Keratinocyte (primary cell): ENCODE data around the gene PUS7L. TPM values are rescaled to one million over a fixed set of nuclear protein-coding genes. Genes with fewer than 3 reads are reported as not detected.

Source experiments
- DNase-seq: peaks from one replicate; pipeline ENCODE4 v3.0.0-alpha.2; 2011; ENCODE audit warnings: low read depth, missing footprints, low spot score
- FAIRE-seq: peaks from 2 replicates; lab custom pipeline; 2011; peaks lifted over from hg19 to GRCh38; lab: Jason Lieb, UNC
- H2AFZ ChIP-seq: 2 replicates; pipeline ENCODE4 v1.6.0; 2012; ENCODE audit warnings: low read length, control low read depth, inconsistent platforms; ENCODE audit not compliant: control insufficient read depth
- H3K27ac ChIP-seq: 2 replicates; pipeline ENCODE4 v1.5.1; 2011; ENCODE audit warnings: low read length; ENCODE audit not compliant: control insufficient read depth, insufficient read depth
- H3K27me3 ChIP-seq: 3 replicates; pipeline ENCODE4 v1.6.0; 2011; ENCODE audit warnings: low read length; ENCODE audit not compliant: control insufficient read depth, insufficient read depth; ENCODE audit errors: extremely low read depth
- H3K36me3 ChIP-seq, 2 experiments: 2 replicates in 1 of 2; 3 replicates in 1 of 2; pipeline ENCODE4 v1.5.1; 2011; ENCODE audit warnings: low read length in 2 of 2, mild to moderate bottlenecking in 1 of 2; ENCODE audit not compliant: control insufficient read depth in 2 of 2, insufficient read depth in 2 of 2; ENCODE audit errors: extremely low read depth in 1 of 2
- H3K4me1 ChIP-seq: 3 replicates; pipeline ENCODE4 v1.5.1; 2011; ENCODE audit warnings: low read length; ENCODE audit not compliant: control insufficient read depth, insufficient read depth; ENCODE audit errors: extremely low read depth
- H3K4me2 ChIP-seq: 3 replicates; pipeline ENCODE4 v1.6.0; 2011; ENCODE audit warnings: low read depth, low read length; ENCODE audit not compliant: control insufficient read depth, insufficient read depth; ENCODE audit errors: extremely low read depth
- H3K4me3 ChIP-seq, 3 experiments: fragments of 200-600 bp in 1 of 3; sonication (generic) in 1 of 3; 2 replicates in 2 of 3; 3 replicates in 1 of 3; pipeline ENCODE4 v1.5.1; 2011 to 2016; ENCODE audit warnings: low read length in 3 of 3, mild to moderate bottlenecking in 3 of 3, control low read depth in 2 of 3, inconsistent platforms in 1 of 3, low read depth in 1 of 3, mixed read lengths in 1 of 3, mixed run types in 1 of 3, moderate library complexity in 1 of 3; ENCODE audit not compliant: control insufficient read depth in 2 of 3, insufficient read depth in 2 of 3; ENCODE audit errors: extremely low read depth in 1 of 3
- H3K79me2 ChIP-seq: 2 replicates; pipeline ENCODE4 v1.6.0; 2012; ENCODE audit warnings: low read length; ENCODE audit not compliant: control insufficient read depth, insufficient read depth
- H3K9ac ChIP-seq: 3 replicates; pipeline ENCODE4 v1.6.0; 2011; ENCODE audit warnings: low read length; ENCODE audit not compliant: control insufficient read depth, insufficient read depth; ENCODE audit errors: extremely low read depth
- H3K9me1 ChIP-seq: 3 replicates; pipeline ENCODE4 v1.6.0; 2011; ENCODE audit warnings: low read length; ENCODE audit not compliant: control insufficient read depth, insufficient read depth; ENCODE audit errors: extremely low read depth
- H3K9me3 ChIP-seq: 2 replicates; pipeline ENCODE4 v1.5.1; 2012; ENCODE audit warnings: low read depth, low read length; ENCODE audit not compliant: control insufficient read depth
- H4K20me1 ChIP-seq: 3 replicates; pipeline ENCODE4 v1.6.0; 2011; ENCODE audit warnings: low read length; ENCODE audit not compliant: control insufficient read depth, insufficient read depth; ENCODE audit errors: extremely low read depth
- CTCF ChIP-seq, 3 experiments: IDR thresholded peaks in 1 of 3; conservative IDR thresholded peaks in 1 of 3; optimal IDR thresholded peaks in 1 of 3; 2 replicates in 2 of 3; 3 replicates in 1 of 3; pipeline versions ENCODE3 to v1.5.1; 2011; ENCODE audit warnings: low read length in 3 of 3, mild to moderate bottlenecking in 3 of 3, moderate library complexity in 2 of 3, control low read depth in 1 of 3, inconsistent platforms in 1 of 3; ENCODE audit not compliant: insufficient read depth in 2 of 3; ENCODE audit errors: extremely low read depth in 1 of 3
- EZH2 ChIP-seq: IDR thresholded peaks from one replicate; pipeline ENCODE4 v1.6.1; 2012; ENCODE audit warnings: inconsistent platforms, mild to moderate bottlenecking, low read length, moderate library complexity
- dilution Hi-C: fragments of 300-500 bp; cut with MboI; formaldehyde crosslinking; loops from one replicate; pipeline ENCODE4 v1.7.0; 2020; ENCODE audit warnings: low sequenced_read_pairs; ENCODE audit not compliant: extremely low pct_ligation_motif_present
- polyA minus RNA-seq, 3 experiments: library from RNA; depleted of rRNA, polyadenylated mRNA; stranded (reverse); fragments of >200 nt; gene quantifications; 1 replicate in 1 of 3; 2 replicates in 1 of 3; 3 replicates in 1 of 3; pipeline ENCODE4 v1.2.3, GENCODE V29; 2011
- polyA plus RNA-seq, 5 experiments: library from polyadenylated mRNA; depleted of rRNA in 3 of 5; stranded (reverse) in 3 of 5; stranded (forward) in 1 of 5; unstranded in 1 of 5; fragments of >200 nt; gene quantifications; 1 replicate in 1 of 5; 2 replicates in 3 of 5; 3 replicates in 1 of 5; pipeline versions ENCODE4 v1.2.1 to v1.2.3, GENCODE V29; 2011 to 2012; ENCODE audit warnings: missing spikeins in 2 of 5, low read depth in 1 of 5, low replicate concordance in 1 of 5

PUS7L gene
- polyA plus RNA-seq, result 7.4 to 10.8 TPM (median 7.9 TPM) in 3 replicates
- polyA plus RNA-seq (2011; ENCODE audit: low read depth), result 5.2 TPM
- polyA plus RNA-seq (2011; cell fraction: cytosol; rRNA removed), result 3.2 and 7.5 TPM in 2 replicates
- 6.6 and 9.1 TPM in 2 replicates for polyA plus RNA-seq (2011; cell fraction: nucleus; rRNA removed)
- polyA plus RNA-seq (2012; ENCODE audit: low replicate concordance), result 3.1 and 6.9 TPM in 2 replicates
- polyA minus RNA-seq, result 2.3 to 27.3 TPM (median 12.8 TPM) in 3 replicates
- polyA minus RNA-seq (2011; cell fraction: cytosol; rRNA and poly(A)+ RNA removed), result 6.5 TPM
- polyA minus RNA-seq (2011; cell fraction: nucleus; rRNA and poly(A)+ RNA removed), result 9.0 and 20.4 TPM in 2 replicates

GRCh38 chr12:43758728-43759563, at the start of gene PUS7L, which contains the start of gene IRAK4:
Gene PUS7L (minus strand): TSS chr12:43758790. CDS start chr12:43755245, 3,545 bp downstream.
Gene IRAK4 (plus strand): TSS chr12:43758951. CDS start chr12:43768112, 9,161 bp downstream.
- H3K4me1 ChIP-seq, result peaks cover 37% of the 10 kb centered on the region
- peaks cover 0 to 3% of the 10 kb centered on the region in 2 experiments for H3K36me3 ChIP-seq
- H3K9ac ChIP-seq, result peak within 1 kb of the TSS; percentile 85
- peak within 1 kb of the TSS; percentile 79 for H3K27ac ChIP-seq
- FAIRE-seq (peak; percentile 79), DNase-seq (peak; percentile 73)
- no peaks in the 10 kb centered on the region for H3K9me1 ChIP-seq
- peak within 1 kb of the TSS; percentile 66 to 78 (median 70) for H3K4me3 ChIP-seq
- H3K9me3 ChIP-seq, result no peaks in the 10 kb centered on the region
- no peak for TF ChIP-seq EZH2
- TF ChIP-seq CTCF (optimal IDR thresholded peaks at IDR 0.05 in 1 of 3, IDR thresholded peaks at IDR 0.05 in 1 of 3, conservative IDR thresholded peaks at IDR 0.05 in 1 of 3; ENCODE audit: extremely low read depth in 1 of 3, insufficient read depth in 2 of 3, low read length in 3 of 3), result peak; percentile 42 to 57 (median 53)
- H4K20me1 ChIP-seq, result no peaks in the 10 kb centered on the region
- no peaks in the 10 kb centered on the region for H3K27me3 ChIP-seq
- peak within 1 kb of the TSS; percentile 97 for H3K4me2 ChIP-seq
- dilution Hi-C loops, result no loop called here
- H3K79me2 ChIP-seq, result peaks cover 23% of the 10 kb centered on the region
- H2AFZ ChIP-seq, result peak within 1 kb of the TSS; percentile 91

GRCh38 chr12:43807386-43807785, 48.8 kb upstream of the PUS7L start:
- Histone ChIP-seq H3K9me3 (no peaks in the 10 kb centered on the region), H3K27me3 (no peaks in the 10 kb centered on the region), H4K20me1 (peaks cover 5% of the 10 kb centered on the region), H3K4me1 (peaks cover 28% of the 10 kb centered on the region), H3K4me2 (peak overlapping the region; percentile 67), H3K9me1 (no peaks in the 10 kb centered on the region), H3K27ac (peak overlapping the region; percentile 93), H3K79me2 (peaks cover 31% of the 10 kb centered on the region), H2AFZ (peak overlapping the region; percentile 90), H3K4me3 (peak overlapping the region in 2 of 3 experiments; percentile 3 to 100), H3K9ac (peak overlapping the region; percentile 96), H3K36me3 (peaks cover 2 to 6% of the 10 kb centered on the region in 2 experiments)
- TF ChIP-seq CTCF (optimal IDR thresholded peaks at IDR 0.05 in 1 of 3, IDR thresholded peaks at IDR 0.05 in 1 of 3, conservative IDR thresholded peaks at IDR 0.05 in 1 of 3; ENCODE audit: extremely low read depth in 1 of 3, insufficient read depth in 2 of 3, low read length in 3 of 3) (no peak), EZH2 (no peak)
- DNase-seq (no peak), FAIRE-seq (peak; percentile 17)
- dilution Hi-C loops, result no loop called here
